Common myeloid progenitor, CD34-positive (primary cell): ENCODE data around the gene UBE2E2.

ENCODE experiments used
- CTCF ChIA-PET: fragments of 350-600 bp; sonication (Branson Sonifier 250); formaldehyde crosslinking; loops from one replicate; lab custom pipeline; 2021; ENCODE audit warnings: antibody characterized with exemption; lab: Charles Lee
- POLR2A ChIA-PET: fragments of 350-600 bp; sonication (Branson Sonifier 250); formaldehyde crosslinking; loops from one replicate; lab custom pipeline; 2021; ENCODE audit warnings: antibody characterized with exemption; lab: Charles Lee
- DNase-seq, 3 donors: peaks; one replicate each; pipeline versions ENCODE4 v3.0.0 to v3.0.0-alpha.2; 2013
- H3K27ac ChIP-seq, 2 experiments: 1 replicate in 1 of 2; 2 replicates in 1 of 2; pipeline ENCODE4 v1.7.0; 2013; ENCODE audit warnings: inconsistent platforms in 2 of 2, low read length in 2 of 2, mild to moderate bottlenecking in 2 of 2, low read depth in 1 of 2, moderate library complexity in 1 of 2; ENCODE audit not compliant: severe bottlenecking in 2 of 2, insufficient read depth in 1 of 2, poor library complexity in 1 of 2
- H3K27me3 ChIP-seq, 5 experiments: replicated peaks in 2 of 5; 1 replicate in 3 of 5; 2 replicates in 2 of 5; pipeline versions ENCODE4 v1.6.1 to v1.7.0; 2013; ENCODE audit warnings: low read length in 4 of 5, mild to moderate bottlenecking in 2 of 5, moderate library complexity in 2 of 5, inconsistent platforms in 1 of 5; ENCODE audit not compliant: insufficient read depth in 5 of 5, control insufficient read depth in 4 of 5
- H3K36me3 ChIP-seq, 4 experiments: 1 replicate in 2 of 4; 2 replicates in 2 of 4; pipeline versions ENCODE4 v1.6.1 to v1.7.0; 2013; ENCODE audit warnings: low read length in 3 of 4, control low read depth in 1 of 4, mild to moderate bottlenecking in 1 of 4; ENCODE audit not compliant: control insufficient read depth in 4 of 4, insufficient read depth in 4 of 4
- H3K4me1 ChIP-seq, 4 experiments: 1 replicate in 3 of 4; 2 replicates in 1 of 4; pipeline versions ENCODE4 v1.6.1 to v1.7.1; 2013; ENCODE audit warnings: low read length in 3 of 4, mild to moderate bottlenecking in 3 of 4, control low read depth in 1 of 4, inconsistent platforms in 1 of 4, moderate library complexity in 1 of 4; ENCODE audit not compliant: control insufficient read depth in 4 of 4, insufficient read depth in 4 of 4; ENCODE audit errors: control extremely low read depth in 1 of 4
- H3K4me3 ChIP-seq, 7 experiments: 1 replicate in 4 of 7; 2 replicates in 3 of 7; pipeline versions ENCODE4 v1.5.1 to v1.7.0; 2013; ENCODE audit warnings: mild to moderate bottlenecking in 7 of 7, low read length in 6 of 7, moderate library complexity in 6 of 7, inconsistent platforms in 2 of 7, low read depth in 2 of 7, control low read depth in 1 of 7; ENCODE audit not compliant: insufficient read depth in 4 of 7, control insufficient read depth in 1 of 7; ENCODE audit errors: extremely low read depth in 1 of 7
- H3K9me3 ChIP-seq, 5 experiments: 1 replicate in 4 of 5; 2 replicates in 1 of 5; pipeline versions ENCODE4 v1.6.1 to v1.7.1; 2013; ENCODE audit warnings: low read length in 4 of 5, mild to moderate bottlenecking in 2 of 5, inconsistent platforms in 1 of 5, low read depth in 1 of 5, moderate library complexity in 1 of 5; ENCODE audit not compliant: control insufficient read depth in 4 of 5, insufficient read depth in 2 of 5; ENCODE audit errors: control extremely low read depth in 1 of 5
- WGBS: methylation state at CpG from one replicate; pipeline ENCODE4 v1.1.5; 2013; ENCODE audit not compliant: insufficient coverage; 5-methylcytosine and 5-hydroxymethylcytosine counted together

Gene UBE2E2

DNA sequence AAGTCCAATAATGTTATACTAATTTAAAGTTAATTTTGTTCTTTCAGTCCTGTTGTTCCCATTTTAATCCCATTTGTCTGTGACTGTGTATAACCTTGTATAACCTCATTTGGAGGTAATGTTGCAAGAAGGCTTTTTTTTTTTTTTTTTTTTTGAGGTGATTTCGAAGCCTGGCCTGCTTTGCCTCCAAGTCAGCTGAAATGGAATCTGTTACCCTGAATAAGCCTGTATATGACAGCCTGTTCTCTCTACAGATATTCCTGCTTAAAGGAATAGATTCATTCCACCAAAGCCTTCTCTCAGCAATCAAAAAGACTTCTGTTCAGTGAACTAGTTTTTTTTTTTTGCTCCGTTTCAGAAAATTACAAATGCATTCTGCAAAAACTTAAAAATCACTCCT lies 330.9 kb downstream of the UBE2E2 start:
- POLR2A ChIA-PET, result no interaction called here
- no peak for DNase-seq
- no peaks in the 10 kb centered on the region for H3K36me3 ChIP-seq
- H3K27me3 ChIP-seq, result no peaks in the 10 kb centered on the region
- H3K4me1 ChIP-seq, result no peaks in the 10 kb centered on the region
- H3K9me3 ChIP-seq, result no peaks in the 10 kb centered on the region
- no peak overlapping the region for H3K4me3 ChIP-seq
- WGBS, result no CpG with 5 or more reads among the region's 2 CpGs
- no peak overlapping the region for H3K27ac ChIP-seq
- CTCF ChIA-PET, result no interaction called here

DNA sequence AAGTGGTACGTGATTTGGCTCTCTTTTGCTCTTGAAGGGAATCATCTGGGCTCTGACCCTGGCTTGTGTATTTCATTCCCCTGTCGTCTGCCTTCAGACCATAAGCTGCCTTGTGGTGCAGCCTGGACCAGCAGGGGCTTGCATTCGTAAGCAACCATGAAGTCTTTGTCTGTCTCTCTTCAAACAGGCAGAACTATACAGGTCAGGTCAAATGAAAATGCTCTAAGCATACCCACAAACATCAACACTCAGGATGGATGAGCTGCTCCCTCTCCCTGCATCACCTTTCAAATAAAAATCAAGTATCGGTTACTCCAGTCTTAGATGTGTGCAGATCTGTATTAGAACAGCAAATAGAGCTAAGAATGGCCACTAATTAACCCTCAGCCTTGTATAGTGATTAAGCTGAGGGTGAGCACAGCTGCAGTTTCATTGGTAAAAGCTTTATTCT lies 334.0 kb downstream of the UBE2E2 start:
- POLR2A ChIA-PET, result no interaction called here
- H3K27ac ChIP-seq, result no peak overlapping the region
- H3K4me3 ChIP-seq, result no peak overlapping the region
- whole genome bisulfite sequencing, result 100% methylated on average over 1 of the region's 4 CpGs
- H3K4me1 ChIP-seq, result no peaks in the 10 kb centered on the region
- no peak for DNase-seq
- H3K27me3 ChIP-seq, result no peaks in the 10 kb centered on the region
- CTCF ChIA-PET, result no interaction called here
- no peaks in the 10 kb centered on the region for H3K9me3 ChIP-seq
- no peaks in the 10 kb centered on the region for H3K36me3 ChIP-seq

DNA sequence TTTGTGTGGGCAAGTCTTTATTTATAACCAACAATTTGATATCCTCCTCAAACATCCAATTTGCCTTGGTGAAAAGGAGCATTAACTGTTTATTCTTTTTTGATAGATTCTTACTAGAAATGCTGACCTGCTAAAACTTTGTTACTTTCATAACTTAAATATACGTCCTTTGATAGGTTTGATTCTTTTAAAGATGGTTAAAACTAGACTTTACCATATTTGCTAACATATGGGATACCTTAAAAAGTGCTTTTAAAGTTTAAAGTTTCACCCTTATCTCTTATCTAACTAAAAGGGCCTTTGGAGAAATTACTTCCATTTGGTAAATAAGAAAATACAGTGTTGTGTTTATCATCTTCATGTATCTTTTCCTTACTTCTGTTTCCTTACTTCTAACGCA lies 336.1 kb downstream of the UBE2E2 start:
- no CpG with 5 or more reads among the region's 2 CpGs for WGBS
- H3K9me3 ChIP-seq, result no peaks in the 10 kb centered on the region
- ChIA-PET CTCF (no interaction called here), POLR2A (no interaction called here)
- no peak for DNase-seq
- no peak overlapping the region for H3K27ac ChIP-seq
- H3K27me3 ChIP-seq, result no peaks in the 10 kb centered on the region
- no peaks in the 10 kb centered on the region for H3K4me1 ChIP-seq
- H3K4me3 ChIP-seq, result no peak overlapping the region
- H3K36me3 ChIP-seq, result no peaks in the 10 kb centered on the region

DNA sequence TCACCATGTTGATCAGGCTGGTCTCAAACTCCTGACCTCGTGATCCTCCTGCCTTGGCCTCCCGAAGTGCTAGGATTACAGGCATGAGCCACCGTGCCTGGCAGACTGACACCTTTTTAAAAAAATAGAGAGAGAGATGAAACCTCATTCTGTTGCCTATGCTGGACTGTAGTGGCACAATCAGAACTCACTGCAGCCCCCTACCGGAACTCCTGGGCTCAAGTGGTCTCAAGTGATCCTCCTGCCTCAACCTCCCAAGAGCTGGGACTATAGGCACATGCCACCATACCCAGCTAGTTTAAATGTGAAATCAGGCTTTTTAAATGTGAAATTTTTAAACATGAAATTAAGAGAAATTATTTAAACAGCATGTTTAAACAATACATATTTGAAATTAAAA lies 337.5 kb downstream of the UBE2E2 start:
- ChIA-PET POLR2A (no interaction called here), CTCF (no interaction called here)
- H3K36me3 ChIP-seq, result no peaks in the 10 kb centered on the region
- WGBS, result 100% methylated on average over 3 of the region's 4 CpGs
- H3K27ac ChIP-seq, result no peak overlapping the region
- H3K4me1 ChIP-seq, result no peaks in the 10 kb centered on the region
- H3K9me3 ChIP-seq, result no peaks in the 10 kb centered on the region
- H3K27me3 ChIP-seq, result no peaks in the 10 kb centered on the region
- H3K4me3 ChIP-seq, result no peak overlapping the region
- DNase-seq, result no peak

DNA sequence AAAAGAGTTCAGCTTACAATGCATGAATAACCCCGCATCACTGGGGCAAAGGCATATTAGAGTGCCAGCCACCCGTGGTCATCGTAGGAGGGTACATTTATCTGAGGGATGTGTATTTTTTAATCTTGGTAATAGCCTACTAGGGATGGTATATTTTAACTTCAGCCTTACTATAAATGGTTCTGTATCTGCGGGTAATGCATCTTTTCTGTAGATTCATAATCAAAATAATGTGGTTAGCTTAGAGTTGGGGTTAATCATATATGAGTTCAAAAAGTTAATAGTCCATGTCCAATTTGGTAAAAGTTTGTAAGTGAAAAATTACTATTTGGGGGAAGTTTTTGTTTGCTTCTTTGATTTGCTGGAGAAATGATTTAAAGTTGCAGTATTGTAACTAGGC lies 339.0 kb downstream of the UBE2E2 start:
- no peak overlapping the region for H3K4me3 ChIP-seq
- no peaks in the 10 kb centered on the region for H3K36me3 ChIP-seq
- WGBS, result 100% methylated on average over 2 of the region's 4 CpGs
- no peaks in the 10 kb centered on the region for H3K4me1 ChIP-seq
- H3K27ac ChIP-seq, result no peak overlapping the region
- CTCF ChIA-PET, result no interaction called here
- DNase-seq, result no peak
- no peaks in the 10 kb centered on the region for H3K9me3 ChIP-seq
- POLR2A ChIA-PET, result interaction anchor here (0.5 kb wide), 1 partner anchor 626 kb away, joined by 3 read pairs; no protein-coding TSS in a partner anchor
- H3K27me3 ChIP-seq, result no peaks in the 10 kb centered on the region

DNA sequence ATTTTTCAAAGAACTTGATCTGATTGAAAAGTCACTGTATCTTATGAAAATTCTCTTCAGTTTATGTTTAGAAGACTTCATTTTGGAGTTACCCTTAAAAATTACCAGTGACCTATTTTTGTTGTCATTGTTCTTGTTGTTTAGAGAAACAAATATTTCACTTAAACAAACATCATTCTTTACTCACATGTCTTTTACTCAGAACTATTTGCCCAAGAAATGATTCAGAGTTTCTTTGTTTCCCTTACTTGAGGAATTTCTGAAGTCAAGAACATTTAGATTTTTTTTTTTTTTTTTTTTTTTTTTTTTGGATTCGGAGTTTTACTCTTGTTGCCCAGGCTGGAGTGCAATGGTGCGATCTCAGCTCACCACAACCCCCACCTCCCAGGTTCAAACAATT lies 343.1 kb downstream of the UBE2E2 start:
- ChIA-PET POLR2A (no interaction called here), CTCF (no interaction called here)
- H3K4me1 ChIP-seq, result no peaks in the 10 kb centered on the region
- H3K27me3 ChIP-seq, result no peaks in the 10 kb centered on the region
- no peak for DNase-seq
- no peak overlapping the region for H3K4me3 ChIP-seq
- H3K27ac ChIP-seq, result no peak overlapping the region
- H3K9me3 ChIP-seq, result no peaks in the 10 kb centered on the region
- no peaks in the 10 kb centered on the region for H3K36me3 ChIP-seq
- WGBS, result no CpG with 5 or more reads among the region's 2 CpGs

DNA sequence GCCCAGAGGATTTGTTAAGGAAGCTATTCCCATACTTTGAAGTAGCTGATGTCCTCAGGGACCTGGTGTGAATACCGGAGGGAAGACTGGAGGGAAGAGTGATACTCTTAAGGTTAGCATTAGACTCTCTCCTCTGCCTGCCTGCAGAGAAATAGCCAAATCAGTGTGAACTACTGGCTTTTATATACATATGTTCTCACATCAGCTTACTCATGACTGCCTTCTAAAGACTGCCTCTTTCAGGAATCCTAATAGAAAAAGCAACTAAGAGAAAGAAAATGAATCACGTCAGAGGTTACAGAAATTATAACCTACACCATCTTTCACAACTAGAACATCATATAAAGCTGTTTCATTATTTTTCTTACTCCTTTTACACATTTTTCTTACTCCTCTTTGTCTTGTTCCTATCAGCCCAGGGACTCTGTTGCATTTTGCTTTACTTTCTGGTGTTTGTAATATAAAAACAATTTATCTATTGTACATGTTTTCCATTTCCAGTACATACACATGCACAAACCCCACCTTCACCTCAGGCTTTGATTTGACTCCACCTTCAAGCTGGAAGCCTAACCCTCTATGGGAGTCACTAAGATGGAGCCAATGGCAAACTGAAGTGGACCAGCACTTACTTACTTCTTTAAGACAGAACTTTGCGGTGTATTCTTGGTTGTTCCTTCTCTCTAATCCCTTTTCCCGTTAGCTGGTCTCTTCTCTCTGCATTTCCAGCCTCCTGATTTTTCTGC lies 345.0 kb downstream of the UBE2E2 start:
- no peak for DNase-seq
- 100% methylated on average over 2 of the region's 4 CpGs for WGBS
- Histone ChIP-seq H3K27me3 (no peaks in the 10 kb centered on the region), H3K4me3 (no peak overlapping the region), H3K4me1 (no peaks in the 10 kb centered on the region), H3K27ac (no peak overlapping the region), H3K9me3 (no peaks in the 10 kb centered on the region), H3K36me3 (no peaks in the 10 kb centered on the region)
- POLR2A ChIA-PET, result no interaction called here
- CTCF ChIA-PET, result no interaction called here
